Liver (tissue), 9 donors: ENCODE results near the gene STRIP2. TPM values are rescaled to one million over a fixed set of nuclear protein-coding genes. Genes with fewer than 3 reads are reported as not detected.

Source experiments
- DNase-seq: peaks from one replicate; pipeline ENCODE4 v3.0.0-alpha.2; 2017; ENCODE audit warnings: low spot score
- H3K27ac ChIP-seq, 2 donors: one replicate each; pipeline ENCODE4 v1.7.0; 2013; ENCODE audit warnings: inconsistent platforms in 2 of 2, low read length in 2 of 2, control low read depth in 1 of 2, low read depth in 1 of 2, mild to moderate bottlenecking in 1 of 2
- H3K27me3 ChIP-seq, 4 donors: one replicate each; pipeline versions ENCODE4 v1.6.1 to v1.7.0; 2013; ENCODE audit warnings: low read length in 3 of 4, inconsistent platforms in 1 of 4, mild to moderate bottlenecking in 1 of 4, moderate library complexity in 1 of 4; ENCODE audit not compliant: control insufficient read depth in 4 of 4, insufficient read depth in 4 of 4
- H3K36me3 ChIP-seq, 4 donors: one replicate each; pipeline versions ENCODE4 v1.6.1 to v1.7.0; 2013; ENCODE audit warnings: low read length in 3 of 4, mild to moderate bottlenecking in 3 of 4, low read depth in 1 of 4, moderate library complexity in 1 of 4; ENCODE audit not compliant: control insufficient read depth in 4 of 4, insufficient read depth in 3 of 4
- H3K4me1 ChIP-seq, 4 donors: one replicate each; pipeline versions ENCODE4 v1.6.1 to v1.7.0; 2013; ENCODE audit warnings: low read length in 3 of 4, mild to moderate bottlenecking in 3 of 4, moderate library complexity in 1 of 4; ENCODE audit not compliant: control insufficient read depth in 4 of 4, insufficient read depth in 4 of 4
- H3K4me3 ChIP-seq, 3 donors: one replicate each; pipeline versions ENCODE4 v1.6.1 to v1.7.0; 2013; ENCODE audit warnings: low read length in 3 of 3, control low read depth in 1 of 3, low read depth in 1 of 3, mild to moderate bottlenecking in 1 of 3
- H3K9ac ChIP-seq, 2 donors: one replicate each; pipeline ENCODE4 v1.7.0; 2013; ENCODE audit warnings: low read length in 2 of 2, mild to moderate bottlenecking in 2 of 2, moderate library complexity in 2 of 2, control low read depth in 1 of 2, low read depth in 1 of 2
- H3K9me3 ChIP-seq, 4 donors: one replicate each; pipeline versions ENCODE4 v1.6.1 to v1.7.0; 2013; ENCODE audit warnings: low read length in 3 of 4; ENCODE audit not compliant: control insufficient read depth in 4 of 4
- FOXA1 ChIP-seq: IDR thresholded peaks from 2 replicates; pipeline ENCODE4 v1.6.1; 2016; ENCODE audit warnings: antibody characterized with exemption
- FOXA2 ChIP-seq: IDR thresholded peaks from 2 replicates; pipeline ENCODE4 v1.6.1; 2016; ENCODE audit warnings: antibody characterized with exemption
- HNF4A ChIP-seq, 2 donors: conservative IDR thresholded peaks; 2 replicates each; pipeline ENCODE4 v1.6.1; 2016; ENCODE audit warnings: antibody characterized with exemption in 2 of 2, mild to moderate bottlenecking in 2 of 2
- HNF4G ChIP-seq: IDR thresholded peaks from 2 replicates; pipeline ENCODE4 v1.6.1; 2016; ENCODE audit warnings: antibody characterized with exemption
- NR2F2 ChIP-seq: IDR thresholded peaks from 2 replicates; pipeline ENCODE4 v1.6.1; 2016; ENCODE audit warnings: antibody characterized with exemption
- RAD21 ChIP-seq, 2 donors: IDR thresholded peaks; 2 replicates each; pipeline ENCODE4 v1.6.1; 2016; ENCODE audit warnings: antibody characterized with exemption in 2 of 2, mild to moderate bottlenecking in 2 of 2
- RXRA ChIP-seq, 2 donors: IDR thresholded peaks; 2 replicates each; pipeline ENCODE4 v1.6.1; 2017 to 2018; ENCODE audit warnings: antibody characterized with exemption in 2 of 2, mild to moderate bottlenecking in 1 of 2
- SP1 ChIP-seq: IDR thresholded peaks from 2 replicates; pipeline ENCODE4 v1.6.1; 2018; ENCODE audit warnings: antibody characterized with exemption, mild to moderate bottlenecking
- TAF1 ChIP-seq: conservative IDR thresholded peaks from 2 replicates; pipeline ENCODE4 v1.6.1; 2016; ENCODE audit warnings: antibody characterized with exemption, mild to moderate bottlenecking
- YY1 ChIP-seq: IDR thresholded peaks from 2 replicates; pipeline ENCODE4 v1.6.1; 2016; ENCODE audit warnings: antibody characterized with exemption, mild to moderate bottlenecking
- WGBS: extraction: QIAGEN DNeasy Blood & Tissue Kit; methylation state at CpG from one replicate; pipeline ENCODE4 v1.1.7; 2013; 5-methylcytosine and 5-hydroxymethylcytosine counted together
- polyA plus RNA-seq, 2 donors: library from polyadenylated mRNA; stranded (reverse) in 1 of 2; unstranded in 1 of 2; fragments of 200-250 nt in 1 of 2; fragments of >200 nt in 1 of 2; fragmentation: Nextera tagmentation in 1 of 2; extraction: Ambion mirVana in 1 of 2; gene quantifications; one replicate each; pipeline versions ENCODE4 v1.2.1 to v1.2.3, GENCODE V29; 2013 to 2015
- total RNA-seq, 2 donors: library from RNA; depleted of rRNA; stranded (reverse); fragments of >200 nt; gene quantifications; one replicate each; pipeline ENCODE4 v1.2.3, GENCODE V29; 2014
- TF ChIP-seq, protein P1 (sequence below): fragments of 150-350 bp; IDR thresholded peaks from 2 replicates; pipeline ENCODE4 v1.5.1; 2017; ENCODE audit warnings: improper control_type of control experiment, low read depth, low read length; ENCODE audit not compliant: missing input control
- TF ChIP-seq, protein P2 (sequence below): IDR thresholded peaks from 2 replicates; pipeline ENCODE4 v1.6.1; 2016; ENCODE audit warnings: antibody characterized with exemption
- TF ChIP-seq, protein P3 (sequence below): IDR thresholded peaks from 2 replicates; pipeline ENCODE4 v1.6.1; 2016; ENCODE audit warnings: antibody characterized with exemption, mild to moderate bottlenecking
- TF ChIP-seq, protein P4 (sequence below): IDR thresholded peaks from 2 replicates; pipeline ENCODE4 v1.6.1; 2016; ENCODE audit warnings: antibody characterized with exemption
- TF ChIP-seq, protein P5 (sequence below): IDR thresholded peaks from 2 replicates; pipeline ENCODE4 v1.6.1; 2016; ENCODE audit warnings: antibody characterized with exemption
- donor health status: healthy.
- donor health status: healthy.
- donor health status: healthy.
- donor health status: healthy.
- donor health status: healthy.

STRIP2 gene
- total and polyA plus RNA-seq, 4 donors = 0.18 to 4.8 (median 0.35) TPM

DNA sequence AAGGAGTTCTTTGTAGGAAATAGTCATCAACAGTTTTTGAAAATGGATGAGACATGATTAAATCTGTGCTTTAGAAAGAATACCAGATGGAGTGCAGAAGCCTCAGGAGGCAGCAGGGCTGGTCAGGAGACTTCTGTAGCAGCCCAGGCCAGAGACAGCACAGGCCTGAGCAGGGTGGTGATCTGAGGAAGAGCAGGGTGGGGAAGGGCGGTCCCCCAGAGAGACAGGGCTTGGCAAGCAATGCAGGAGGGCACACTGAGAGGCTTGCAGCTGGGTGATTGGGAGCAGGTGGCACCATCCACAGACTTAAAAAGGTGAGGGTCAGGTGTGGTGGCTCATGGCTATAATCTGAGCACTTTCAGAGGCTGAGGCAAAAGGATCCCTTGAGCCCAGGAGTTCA lies 63.8 kb downstream of the STRIP2 start (continued):
- TF ChIP-seq, protein P1, sequence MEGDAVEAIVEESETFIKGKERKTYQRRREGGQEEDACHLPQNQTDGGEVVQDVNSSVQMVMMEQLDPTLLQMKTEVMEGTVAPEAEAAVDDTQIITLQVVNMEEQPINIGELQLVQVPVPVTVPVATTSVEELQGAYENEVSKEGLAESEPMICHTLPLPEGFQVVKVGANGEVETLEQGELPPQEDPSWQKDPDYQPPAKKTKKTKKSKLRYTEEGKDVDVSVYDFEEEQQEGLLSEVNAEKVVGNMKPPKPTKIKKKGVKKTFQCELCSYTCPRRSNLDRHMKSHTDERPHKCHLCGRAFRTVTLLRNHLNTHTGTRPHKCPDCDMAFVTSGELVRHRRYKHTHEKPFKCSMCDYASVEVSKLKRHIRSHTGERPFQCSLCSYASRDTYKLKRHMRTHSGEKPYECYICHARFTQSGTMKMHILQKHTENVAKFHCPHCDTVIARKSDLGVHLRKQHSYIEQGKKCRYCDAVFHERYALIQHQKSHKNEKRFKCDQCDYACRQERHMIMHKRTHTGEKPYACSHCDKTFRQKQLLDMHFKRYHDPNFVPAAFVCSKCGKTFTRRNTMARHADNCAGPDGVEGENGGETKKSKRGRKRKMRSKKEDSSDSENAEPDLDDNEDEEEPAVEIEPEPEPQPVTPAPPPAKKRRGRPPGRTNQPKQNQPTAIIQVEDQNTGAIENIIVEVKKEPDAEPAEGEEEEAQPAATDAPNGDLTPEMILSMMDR = no peak
- no peak for TF ChIP-seq RXRA (IDR thresholded peaks at IDR 0.05)

DNA sequence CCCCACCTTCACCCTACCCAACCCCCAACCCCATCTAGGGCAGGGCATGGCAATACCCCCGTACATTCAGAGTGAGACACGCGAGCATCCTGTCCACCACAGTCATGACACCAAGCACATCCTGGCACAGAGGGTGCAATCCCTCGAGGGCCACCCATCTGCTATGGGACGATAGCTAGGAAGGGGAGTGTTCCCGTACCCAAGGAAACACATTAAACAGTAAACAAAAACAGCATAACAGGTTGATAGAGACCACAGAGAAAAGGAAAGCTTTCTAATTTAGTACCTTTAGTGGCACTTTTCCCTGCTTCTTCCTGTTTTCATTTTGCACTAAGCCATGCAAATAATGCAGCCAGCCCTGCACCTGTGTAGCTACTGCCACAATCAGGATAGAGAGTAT lies 65.8 kb downstream of the STRIP2 start:
- Histone ChIP-seq H3K27ac (no peak overlapping the region), H3K36me3 (no peaks in the 10 kb centered on the region), H3K9ac (no peak overlapping the region), H3K4me3 (no peak overlapping the region), H3K27me3 (no peaks in the 10 kb centered on the region), H3K4me1 (peaks cover 4 to 15% (median 9%) of the 10 kb centered on the region in 4 donors), H3K9me3 (no peaks in the 10 kb centered on the region)
- DNase-seq = no peak
- TF ChIP-seq NR2F2 = no peak
- TF ChIP-seq, protein P1 = no peak
- WGBS = 80% methylated on average over 6 of the region's 6 CpGs

DNA sequence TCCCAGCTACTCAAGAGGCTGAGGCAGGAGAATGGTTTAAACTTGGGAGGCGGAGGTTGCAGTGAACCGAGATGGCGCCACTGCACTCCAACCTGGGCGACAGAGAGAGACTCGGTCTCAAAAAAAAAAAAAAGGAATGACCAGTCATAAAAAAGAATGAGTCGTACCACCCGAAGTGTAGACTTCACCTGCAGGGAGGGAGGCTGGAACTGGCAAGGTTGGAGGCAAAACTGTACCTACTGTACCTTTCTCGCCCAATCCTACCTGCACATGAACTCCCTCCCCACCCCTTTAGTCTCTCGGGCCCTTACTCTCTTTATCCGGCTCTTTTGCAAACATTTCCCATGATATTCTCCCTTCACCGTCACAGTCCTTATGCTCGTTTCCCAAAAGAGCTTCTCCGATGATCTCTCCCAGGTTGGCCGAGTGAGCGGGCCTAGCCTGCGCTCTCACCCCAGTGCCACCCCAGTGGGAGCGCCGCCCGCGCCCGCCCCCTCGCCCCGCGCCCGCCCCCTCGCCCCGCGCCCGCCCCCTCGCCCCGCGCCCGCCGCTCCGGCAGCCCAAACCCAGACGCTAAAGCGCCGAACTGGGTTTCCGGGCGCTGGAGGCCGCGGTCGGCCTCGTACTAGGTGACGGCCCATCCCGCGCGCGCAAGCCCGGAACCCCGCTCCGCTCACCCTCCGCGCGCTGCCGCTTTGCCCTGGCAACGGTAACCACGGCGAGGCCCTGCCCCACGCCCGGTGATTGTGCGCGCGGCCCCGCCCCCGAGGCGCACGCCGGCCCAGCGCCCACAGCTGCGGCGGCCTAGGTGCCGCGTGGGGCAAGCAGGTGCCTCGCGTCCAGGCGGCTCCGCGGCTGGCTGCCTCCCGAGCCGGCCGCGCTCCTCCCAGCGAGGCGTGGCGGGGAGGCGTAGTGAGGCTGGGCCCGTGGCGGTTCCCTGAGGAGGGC lies 67.8 kb downstream of the STRIP2 start, which contains the start of gene SMKR1:
SMKR1 (plus strand) TSS at position 772 of the 948 bp plus-strand sequence. CDS start 294 bp downstream, outside the sequence.
- H3K4me3 ChIP-seq = peak within 1 kb of the TSS in 2 of 3 donors; percentile 56 to 66
- no peaks in the 10 kb centered on the region for H3K9me3 ChIP-seq
- H3K4me1 ChIP-seq = peaks cover 4 to 15% (median 9%) of the 10 kb centered on the region in 4 donors
- H3K36me3 ChIP-seq = no peaks in the 10 kb centered on the region
- H3K27ac ChIP-seq = no peak within 1 kb of the TSS
- no peaks in the 10 kb centered on the region for H3K27me3 ChIP-seq
- WGBS = 8% methylated on average over 89 of the region's 89 CpGs
- peak; percentile 60 for DNase-seq
- no peak within 1 kb of the TSS for H3K9ac ChIP-seq
- TF ChIP-seq RAD21 (IDR thresholded peaks at IDR 0.05) (no peak), SP1 (no peak), FOXA1 (no peak), HNF4G (no peak), RXRA (IDR thresholded peaks at IDR 0.05) (no peak), NR2F2 (no peak), TAF1 (no peak), HNF4A (conservative IDR thresholded peaks at IDR 0.05) (no peak), YY1 (no peak), FOXA2 (no peak)
- TF ChIP-seq, protein P2, sequence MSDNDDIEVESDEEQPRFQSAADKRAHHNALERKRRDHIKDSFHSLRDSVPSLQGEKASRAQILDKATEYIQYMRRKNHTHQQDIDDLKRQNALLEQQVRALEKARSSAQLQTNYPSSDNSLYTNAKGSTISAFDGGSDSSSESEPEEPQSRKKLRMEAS = no peak
- TF ChIP-seq, protein P3, sequence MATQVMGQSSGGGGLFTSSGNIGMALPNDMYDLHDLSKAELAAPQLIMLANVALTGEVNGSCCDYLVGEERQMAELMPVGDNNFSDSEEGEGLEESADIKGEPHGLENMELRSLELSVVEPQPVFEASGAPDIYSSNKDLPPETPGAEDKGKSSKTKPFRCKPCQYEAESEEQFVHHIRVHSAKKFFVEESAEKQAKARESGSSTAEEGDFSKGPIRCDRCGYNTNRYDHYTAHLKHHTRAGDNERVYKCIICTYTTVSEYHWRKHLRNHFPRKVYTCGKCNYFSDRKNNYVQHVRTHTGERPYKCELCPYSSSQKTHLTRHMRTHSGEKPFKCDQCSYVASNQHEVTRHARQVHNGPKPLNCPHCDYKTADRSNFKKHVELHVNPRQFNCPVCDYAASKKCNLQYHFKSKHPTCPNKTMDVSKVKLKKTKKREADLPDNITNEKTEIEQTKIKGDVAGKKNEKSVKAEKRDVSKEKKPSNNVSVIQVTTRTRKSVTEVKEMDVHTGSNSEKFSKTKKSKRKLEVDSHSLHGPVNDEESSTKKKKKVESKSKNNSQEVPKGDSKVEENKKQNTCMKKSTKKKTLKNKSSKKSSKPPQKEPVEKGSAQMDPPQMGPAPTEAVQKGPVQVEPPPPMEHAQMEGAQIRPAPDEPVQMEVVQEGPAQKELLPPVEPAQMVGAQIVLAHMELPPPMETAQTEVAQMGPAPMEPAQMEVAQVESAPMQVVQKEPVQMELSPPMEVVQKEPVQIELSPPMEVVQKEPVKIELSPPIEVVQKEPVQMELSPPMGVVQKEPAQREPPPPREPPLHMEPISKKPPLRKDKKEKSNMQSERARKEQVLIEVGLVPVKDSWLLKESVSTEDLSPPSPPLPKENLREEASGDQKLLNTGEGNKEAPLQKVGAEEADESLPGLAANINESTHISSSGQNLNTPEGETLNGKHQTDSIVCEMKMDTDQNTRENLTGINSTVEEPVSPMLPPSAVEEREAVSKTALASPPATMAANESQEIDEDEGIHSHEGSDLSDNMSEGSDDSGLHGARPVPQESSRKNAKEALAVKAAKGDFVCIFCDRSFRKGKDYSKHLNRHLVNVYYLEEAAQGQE = no peak
- TF ChIP-seq, protein P4, sequence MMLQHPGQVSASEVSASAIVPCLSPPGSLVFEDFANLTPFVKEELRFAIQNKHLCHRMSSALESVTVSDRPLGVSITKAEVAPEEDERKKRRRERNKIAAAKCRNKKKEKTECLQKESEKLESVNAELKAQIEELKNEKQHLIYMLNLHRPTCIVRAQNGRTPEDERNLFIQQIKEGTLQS = no peak
- TF ChIP-seq, protein P5, sequence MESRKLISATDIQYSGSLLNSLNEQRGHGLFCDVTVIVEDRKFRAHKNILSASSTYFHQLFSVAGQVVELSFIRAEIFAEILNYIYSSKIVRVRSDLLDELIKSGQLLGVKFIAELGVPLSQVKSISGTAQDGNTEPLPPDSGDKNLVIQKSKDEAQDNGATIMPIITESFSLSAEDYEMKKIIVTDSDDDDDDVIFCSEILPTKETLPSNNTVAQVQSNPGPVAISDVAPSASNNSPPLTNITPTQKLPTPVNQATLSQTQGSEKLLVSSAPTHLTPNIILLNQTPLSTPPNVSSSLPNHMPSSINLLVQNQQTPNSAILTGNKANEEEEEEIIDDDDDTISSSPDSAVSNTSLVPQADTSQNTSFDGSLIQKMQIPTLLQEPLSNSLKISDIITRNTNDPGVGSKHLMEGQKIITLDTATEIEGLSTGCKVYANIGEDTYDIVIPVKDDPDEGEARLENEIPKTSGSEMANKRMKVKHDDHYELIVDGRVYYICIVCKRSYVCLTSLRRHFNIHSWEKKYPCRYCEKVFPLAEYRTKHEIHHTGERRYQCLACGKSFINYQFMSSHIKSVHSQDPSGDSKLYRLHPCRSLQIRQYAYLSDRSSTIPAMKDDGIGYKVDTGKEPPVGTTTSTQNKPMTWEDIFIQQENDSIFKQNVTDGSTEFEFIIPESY = no peak
- TF ChIP-seq, protein P1 = no peak
